ENCODE results near the gene SLC38A10. TPM values are rescaled to one million over a fixed set of nuclear protein-coding genes. Genes with fewer than 3 reads are reported as not detected.

SLC38A10 gene
- total and polyA plus RNA-seq, 2 of the 13 experiments (the other 11 are each of a cell fraction or from before 2014, with no cell fraction given) = 23.4 to 55.8 TPM

DNA sequence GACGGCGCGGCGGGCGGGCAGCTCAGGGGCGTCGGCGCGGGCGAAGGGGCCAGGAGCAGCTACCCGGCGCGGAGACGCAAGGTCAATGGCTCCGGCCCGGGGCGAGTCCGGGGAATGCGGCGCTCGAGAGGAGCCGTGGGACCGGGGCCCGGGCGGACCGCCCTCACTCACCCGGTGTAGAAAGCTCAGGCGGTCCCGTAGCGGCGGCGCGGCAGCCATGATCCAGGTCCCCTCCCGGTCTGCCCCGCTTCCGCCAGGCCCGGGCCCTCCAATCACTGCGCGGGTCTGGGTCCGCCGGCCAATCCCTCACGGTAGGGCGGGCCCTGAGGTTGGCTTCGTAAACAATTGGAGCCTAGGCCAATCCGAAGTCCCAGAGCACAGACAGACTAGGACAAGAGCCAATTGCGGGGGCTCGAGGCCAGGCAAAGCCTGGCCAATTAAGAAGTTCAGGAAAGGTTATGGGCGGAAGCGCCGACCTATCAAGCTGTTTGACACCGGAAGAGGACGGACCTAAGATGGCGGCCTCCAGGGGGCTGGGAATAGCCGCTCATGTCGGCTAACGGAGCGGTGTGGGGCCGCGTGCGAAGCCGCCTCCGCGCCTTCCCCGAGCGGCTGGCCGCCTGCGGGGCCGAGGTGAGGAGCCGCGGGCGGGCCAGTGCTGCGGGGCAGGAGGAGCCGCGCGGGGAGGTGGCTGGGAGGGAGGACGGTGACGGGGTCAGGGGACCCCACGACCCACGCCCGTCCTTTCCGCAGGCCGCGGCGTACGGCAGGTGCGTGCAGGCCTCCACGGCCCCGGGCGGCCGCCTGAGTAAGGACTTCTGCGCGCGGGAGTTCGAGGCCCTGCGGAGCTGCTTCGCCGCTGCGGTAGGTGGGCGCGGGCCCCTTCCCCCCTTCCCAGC, 56.0 kb downstream of the SLC38A10 start, which contains the start of the genes NDUFAF8 and TEPSIN (continued):
- TF ChIP-seq ZNF441 (CRISPR knock-in tag; IDR thresholded peaks at IDR 0.05; ENCODE audit: borderline replicate concordance) (peak; percentile 4; the same call in 1 of the 2 replicates), MYC (CRISPR knock-in tag; IDR thresholded peaks at IDR 0.05; ENCODE audit: borderline replicate concordance) (peak; percentile 82), ZNF761 (CRISPR knock-in tag; conservative IDR thresholded peaks at IDR 0.05) (0 out of 2 replicates have a peak, but pooled peaks have one; percentile 12), ZNF768 (CRISPR knock-in tag; IDR thresholded peaks at IDR 0.05) (peak; percentile 77; the same call in 1 of the 2 replicates), SIN3A (IDR thresholded peaks at IDR 0.05; ENCODE audit: borderline replicate concordance, low read depth, low read length) (peak; percentile 81), ZNF274 (CRISPR knock-in tag; IDR thresholded peaks at IDR 0.05) (0 out of 2 replicates have a peak, but pooled peaks have one; percentile 17), KMT2B (CRISPR knock-in tag; IDR thresholded peaks at IDR 0.05) (peak; percentile 77)
- TF ChIP-seq, protein P1, sequence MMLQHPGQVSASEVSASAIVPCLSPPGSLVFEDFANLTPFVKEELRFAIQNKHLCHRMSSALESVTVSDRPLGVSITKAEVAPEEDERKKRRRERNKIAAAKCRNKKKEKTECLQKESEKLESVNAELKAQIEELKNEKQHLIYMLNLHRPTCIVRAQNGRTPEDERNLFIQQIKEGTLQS (CRISPR knock-in tag; IDR thresholded peaks at IDR 0.05) = 0 out of 2 replicates have a peak, but pooled peaks have one; percentile 22

DNA sequence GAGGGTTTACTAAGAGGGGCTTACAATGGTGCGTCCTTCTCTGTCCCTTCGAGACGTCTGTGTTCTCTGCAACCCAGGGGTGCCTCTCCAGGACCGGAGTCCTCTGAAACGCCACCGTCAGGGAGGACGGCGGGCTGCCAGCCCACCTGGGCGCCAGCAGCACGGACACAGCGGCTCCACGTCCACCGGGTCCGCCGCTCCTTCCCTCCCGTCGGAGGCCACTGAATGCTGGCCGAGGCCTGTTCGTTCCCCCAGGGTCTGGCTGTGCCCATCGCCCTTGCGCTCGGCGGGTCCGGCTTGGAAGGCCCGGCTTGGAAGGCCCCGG, 56.7 kb downstream of the SLC38A10 start:
- Histone ChIP-seq H2AFZ (ENCODE audit: low read length) (no peak overlapping the region), H3K4me3 (replicated peaks in 1 of 3; ENCODE audit: insufficient read depth in 1 of 3, low read depth in 2 of 3, low read length in 3 of 3) (peak overlapping the region; percentile 80 to 95 (median 90)), H3K27ac (ENCODE audit: extremely low read length, insufficient read depth, low read length) (peak overlapping the region; percentile 48), H3K9me3 (ENCODE audit: low read length) (no peaks in the 10 kb centered on the region), H3K4me2 (ENCODE audit: low read depth, low read length) (peak overlapping the region; percentile 91), H3K79me2 (ENCODE audit: insufficient read depth, low read length) (peaks cover 40% of the 10 kb centered on the region), H3K4me1 (ENCODE audit: insufficient read depth, low read length) (peaks cover 27% of the 10 kb centered on the region), H4K20me1 (ENCODE audit: insufficient read depth, low read length) (peaks cover 8% of the 10 kb centered on the region; the same call in 1 of the 2 replicates), H3K27me3 (ENCODE audit: control insufficient read depth in 1 of 2, insufficient read depth in 2 of 2, low read length in 2 of 2) (no peaks in the 10 kb centered on the region; a peak in 1 of 5 replicates), H3K9ac (ENCODE audit: insufficient read depth, low read depth, low read length) (peak overlapping the region; percentile 98), H3K36me3 (replicated peaks in 1 of 2; ENCODE audit: control insufficient read depth in 1 of 2, insufficient read depth in 2 of 2, low read length in 2 of 2) (peaks cover 6 to 9% of the 10 kb centered on the region in 2 experiments; a peak in 2 of 5 replicates)
- ATAC-seq (peak; percentile 0), DNase-seq (ENCODE audit: low spot score) (no peak), FAIRE-seq (no peak)
- ChIA-PET POLR2A (interaction anchor here (0.7 to 3.8 kb wide), 21 partner anchors 9 to 445 kb away, joined by 3 to 61 read pairs (median 4); partner anchors contain the start of genes ARL16, CEP131, HGS and PVALEF), CTCF (ENCODE audit: low intra/inter-chr PET ratio, low total read pairs) (no interaction called here)
- in situ Hi-C loops (cut with HindIII; ENCODE audit: extremely low pct_ligation_motif_present, low pct_unique_long_range_greater_than_20kb) = no loop called here
- BruUV-seq (replicated peaks) = no TSS peak
- WGBS (ENCODE audit: low lambda C conversion rate) = under 1% methylated on average over 23 of the region's 26 CpGs
- intact Hi-C loops (cut with micrococcal nuclease; ENCODE audit: unreplicated experiment) = no loop called here
- TF ChIP-seq CREM (IDR thresholded peaks at IDR 0.05) = no peak
- TF ChIP-seq CREM (CRISPR knock-in tag; IDR thresholded peaks at IDR 0.05) = no peak
- TF ChIP-seq, protein P2, sequence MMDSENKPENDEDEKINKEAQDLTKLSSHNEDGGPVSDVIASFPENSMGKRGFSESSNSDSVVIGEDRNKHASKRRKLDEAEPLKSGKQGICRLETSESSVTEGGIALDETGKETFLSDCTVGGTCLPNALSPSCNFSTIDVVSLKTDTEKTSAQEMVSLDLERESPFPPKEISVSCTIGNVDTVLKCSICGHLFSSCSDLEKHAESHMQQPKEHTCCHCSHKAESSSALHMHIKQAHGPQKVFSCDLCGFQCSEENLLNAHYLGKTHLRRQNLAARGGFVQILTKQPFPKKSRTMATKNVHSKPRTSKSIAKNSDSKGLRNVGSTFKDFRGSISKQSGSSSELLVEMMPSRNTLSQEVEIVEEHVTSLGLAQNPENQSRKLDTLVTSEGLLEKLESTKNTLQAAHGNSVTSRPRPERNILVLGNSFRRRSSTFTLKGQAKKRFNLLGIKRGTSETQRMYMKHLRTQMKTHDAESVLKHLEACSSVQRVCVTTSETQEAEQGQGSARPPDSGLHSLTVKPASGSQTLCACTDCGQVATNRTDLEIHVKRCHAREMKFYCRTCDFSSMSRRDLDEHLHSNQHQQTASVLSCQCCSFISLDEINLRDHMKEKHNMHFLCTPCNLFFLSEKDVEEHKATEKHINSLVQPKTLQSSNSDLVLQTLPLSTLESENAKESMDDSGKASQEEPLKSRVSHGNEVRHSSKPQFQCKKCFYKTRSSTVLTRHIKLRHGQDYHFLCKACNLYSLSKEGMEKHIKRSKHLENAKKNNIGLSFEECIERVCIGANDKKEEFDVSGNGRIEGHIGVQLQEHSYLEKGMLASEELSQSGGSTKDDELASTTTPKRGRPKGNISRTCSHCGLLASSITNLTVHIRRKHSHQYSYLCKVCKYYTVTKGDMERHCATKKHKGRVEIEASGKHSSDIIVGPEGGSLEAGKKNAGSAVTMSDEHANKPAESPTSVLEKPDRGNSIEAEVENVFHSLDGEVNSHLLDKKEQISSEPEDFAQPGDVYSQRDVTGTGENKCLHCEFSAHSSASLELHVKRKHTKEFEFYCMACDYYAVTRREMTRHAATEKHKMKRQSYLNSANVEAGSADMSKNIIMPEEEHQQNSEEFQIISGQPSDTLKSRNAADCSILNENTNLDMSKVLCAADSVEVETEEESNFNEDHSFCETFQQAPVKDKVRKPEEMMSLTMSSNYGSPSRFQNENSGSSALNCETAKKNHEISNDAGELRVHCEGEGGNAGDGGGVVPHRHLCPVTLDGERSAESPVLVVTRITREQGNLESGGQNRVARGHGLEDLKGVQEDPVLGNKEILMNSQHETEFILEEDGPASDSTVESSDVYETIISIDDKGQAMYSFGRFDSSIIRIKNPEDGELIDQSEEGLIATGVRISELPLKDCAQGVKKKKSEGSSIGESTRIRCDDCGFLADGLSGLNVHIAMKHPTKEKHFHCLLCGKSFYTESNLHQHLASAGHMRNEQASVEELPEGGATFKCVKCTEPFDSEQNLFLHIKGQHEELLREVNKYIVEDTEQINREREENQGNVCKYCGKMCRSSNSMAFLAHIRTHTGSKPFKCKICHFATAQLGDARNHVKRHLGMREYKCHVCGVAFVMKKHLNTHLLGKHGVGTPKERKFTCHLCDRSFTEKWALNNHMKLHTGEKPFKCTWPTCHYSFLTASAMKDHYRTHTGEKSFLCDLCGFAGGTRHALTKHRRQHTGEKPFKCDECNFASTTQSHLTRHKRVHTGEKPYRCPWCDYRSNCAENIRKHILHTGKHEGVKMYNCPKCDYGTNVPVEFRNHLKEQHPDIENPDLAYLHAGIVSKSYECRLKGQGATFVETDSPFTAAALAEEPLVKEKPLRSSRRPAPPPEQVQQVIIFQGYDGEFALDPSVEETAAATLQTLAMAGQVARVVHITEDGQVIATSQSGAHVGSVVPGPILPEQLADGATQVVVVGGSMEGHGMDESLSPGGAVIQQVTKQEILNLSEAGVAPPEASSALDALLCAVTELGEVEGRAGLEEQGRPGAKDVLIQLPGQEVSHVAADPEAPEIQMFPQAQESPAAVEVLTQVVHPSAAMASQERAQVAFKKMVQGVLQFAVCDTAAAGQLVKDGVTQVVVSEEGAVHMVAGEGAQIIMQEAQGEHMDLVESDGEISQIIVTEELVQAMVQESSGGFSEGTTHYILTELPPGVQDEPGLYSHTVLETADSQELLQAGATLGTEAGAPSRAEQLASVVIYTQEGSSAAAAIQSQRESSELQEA (CRISPR knock-in tag; IDR thresholded peaks at IDR 0.05; ENCODE audit: not compliant biosample characterization) = no peak
- no peak for TF ChIP-seq SMAD3 (CRISPR knock-in tag; IDR thresholded peaks at IDR 0.05)
- no peak for TF ChIP-seq ZNF552 (CRISPR knock-in tag; IDR thresholded peaks at IDR 0.05; ENCODE audit: borderline replicate concordance)

Data from HepG2 (cell line).